CD14-positive monocyte (primary cell): ENCODE measurements around the gene BNC2. TPM values are rescaled to one million over a fixed set of nuclear protein-coding genes. Genes with fewer than 3 reads are reported as not detected.

Experiments
- DNase-seq, 3 donors: peaks; one replicate each; pipeline ENCODE4 v3.0.0-alpha.2; 2011 to 2022
- H2AFZ ChIP-seq: 2 replicates; pipeline ENCODE4 v1.6.0; 2012; ENCODE audit warnings: mild to moderate bottlenecking, low read depth, low read length, inconsistent platforms; ENCODE audit not compliant: insufficient read depth, poor library complexity, severe bottlenecking
- H3K27ac ChIP-seq, 2 donors: 1 replicate in 1 of 2; 2 replicates in 1 of 2; pipeline ENCODE4 v1.5.1; 2012 to 2013; ENCODE audit warnings: low read length in 2 of 2, control low read depth in 1 of 2, inconsistent platforms in 1 of 2, low read depth in 1 of 2, mild to moderate bottlenecking in 1 of 2
- H3K27me3 ChIP-seq, 2 donors: one replicate each; pipeline versions ENCODE4 v1.6.0 to v1.6.1; 2011 to 2013; ENCODE audit warnings: low read length in 2 of 2; ENCODE audit not compliant: control insufficient read depth in 2 of 2, insufficient read depth in 2 of 2
- H3K36me3 ChIP-seq, 2 donors: replicated peaks in 1 of 2; 1 replicate in 1 of 2; 2 replicates in 1 of 2; pipeline versions ENCODE4 v1.5.1 to v1.6.1; 2012 to 2013; ENCODE audit warnings: low read length in 2 of 2, control low read depth in 1 of 2, inconsistent platforms in 1 of 2, mild to moderate bottlenecking in 1 of 2; ENCODE audit not compliant: insufficient read depth in 2 of 2, control insufficient read depth in 1 of 2
- H3K4me1 ChIP-seq, 2 donors: 1 replicate in 1 of 2; 2 replicates in 1 of 2; pipeline versions ENCODE4 v1.5.1 to v1.6.1; 2012 to 2013; ENCODE audit warnings: low read length in 2 of 2, control low read depth in 1 of 2, inconsistent platforms in 1 of 2, mild to moderate bottlenecking in 1 of 2, moderate library complexity in 1 of 2; ENCODE audit not compliant: insufficient read depth in 2 of 2, control insufficient read depth in 1 of 2
- H3K4me2 ChIP-seq: replicated peaks from 2 replicates; pipeline ENCODE3; 2012; ENCODE audit warnings: low read length, moderate library complexity, mild to moderate bottlenecking; ENCODE audit not compliant: poor library complexity, severe bottlenecking; ENCODE audit errors: extremely low read depth
- H3K4me3 ChIP-seq, 3 experiments: fragments of 200-600 bp in 1 of 3; sonication (generic) in 1 of 3; replicated peaks in 1 of 3; 1 replicate in 2 of 3; 2 replicates in 1 of 3; pipeline ENCODE4 v1.5.1; 2011 to 2013; ENCODE audit warnings: low read length in 3 of 3, mild to moderate bottlenecking in 3 of 3, control low read depth in 2 of 3, low read depth in 2 of 3, inconsistent platforms in 1 of 3, moderate library complexity in 1 of 3
- H3K79me2 ChIP-seq: 2 replicates; pipeline ENCODE4 v1.6.0; 2012; ENCODE audit warnings: mild to moderate bottlenecking, control low read depth, inconsistent platforms, low read length, moderate library complexity; ENCODE audit not compliant: insufficient read depth
- H3K9ac ChIP-seq: 2 replicates; pipeline ENCODE4 v1.6.0; 2017; ENCODE audit warnings: low read length, mild to moderate bottlenecking; ENCODE audit not compliant: insufficient read depth, poor library complexity, severe bottlenecking
- H3K9me3 ChIP-seq, 2 donors: replicated peaks in 1 of 2; 1 replicate in 1 of 2; 2 replicates in 1 of 2; pipeline versions ENCODE4 v1.5.1 to v1.6.1; 2012 to 2013; ENCODE audit warnings: low read length in 2 of 2, control low read depth in 1 of 2; ENCODE audit not compliant: control insufficient read depth in 1 of 2, insufficient read depth in 1 of 2
- H4K20me1 ChIP-seq: 2 replicates; pipeline ENCODE4 v1.6.0; 2012; ENCODE audit warnings: mild to moderate bottlenecking, low read length, control low read depth, moderate library complexity; ENCODE audit not compliant: insufficient read depth
- H3K27ac Mint-ChIP-seq, 7 donors: one replicate each; pipeline ENCODE4 v1.8.0; 2020; ENCODE audit warnings: mild to moderate bottlenecking in 7 of 7, mixed read lengths in 7 of 7, moderate library complexity in 6 of 7, inconsistent platforms in 2 of 7
- H3K27me3 Mint-ChIP-seq, 3 donors: one replicate each; pipeline ENCODE4 v1.8.0; 2021 to 2022; ENCODE audit warnings: low read depth in 3 of 3, mild to moderate bottlenecking in 3 of 3, mixed read lengths in 3 of 3, moderate library complexity in 3 of 3, inconsistent platforms in 1 of 3
- H3K36me3 Mint-ChIP-seq, 2 donors: one replicate each; pipeline ENCODE4 v1.8.0; 2020; ENCODE audit warnings: mixed read lengths in 2 of 2, inconsistent platforms in 1 of 2, mild to moderate bottlenecking in 1 of 2
- H3K4me1 Mint-ChIP-seq: one replicate; pipeline ENCODE4 v1.8.0; 2020; ENCODE audit warnings: mild to moderate bottlenecking, mixed read lengths
- H3K4me3 Mint-ChIP-seq, 2 donors: one replicate each; pipeline ENCODE4 v1.8.0; 2020; ENCODE audit warnings: mild to moderate bottlenecking in 2 of 2, mixed read lengths in 2 of 2, moderate library complexity in 1 of 2
- H3K9me3 Mint-ChIP-seq, 7 donors: one replicate each; pipeline ENCODE4 v1.8.0; 2020 to 2022; ENCODE audit warnings: mixed read lengths in 7 of 7, mild to moderate bottlenecking in 6 of 7, moderate library complexity in 6 of 7, inconsistent platforms in 2 of 7
- WGBS: methylation state at CpG from one replicate; pipeline ENCODE4 v1.1.5; 2013; ENCODE audit warnings: missing lambda C conversion rate; ENCODE audit not compliant: insufficient coverage; 5-methylcytosine and 5-hydroxymethylcytosine counted together
- intact Hi-C, 2 donors: fragments of 100-400 bp; cut with micrococcal nuclease; formaldehyde crosslinking; loops; one replicate each; pipeline versions ENCODE4 v1.15.0 to v1.15.1; 2023
- polyA plus RNA-seq, 3 donors: library from polyadenylated mRNA; depleted of rRNA in 1 of 3; unstranded in 2 of 3; stranded (reverse) in 1 of 3; fragments of 300-500 nt in 2 of 3; fragments of >200 nt in 1 of 3; fragmentation: Illumina TruSeq in 2 of 3; gene quantifications; 1 replicate in 2 of 3; 2 replicates in 1 of 3; pipeline ENCODE4 v1.2.3, GENCODE V29; 2012 to 2021
- TF ChIP-seq, protein P1 (sequence below): fragments of 200-600 bp; IDR thresholded peaks from one replicate; pipeline ENCODE4 v1.8.0; 2022; ENCODE audit warnings: antibody characterized with exemption, mild to moderate bottlenecking

Gene BNC2
- polyA plus RNA-seq, 3 donors = 0.01 TPM; not detected in 2

DNA sequence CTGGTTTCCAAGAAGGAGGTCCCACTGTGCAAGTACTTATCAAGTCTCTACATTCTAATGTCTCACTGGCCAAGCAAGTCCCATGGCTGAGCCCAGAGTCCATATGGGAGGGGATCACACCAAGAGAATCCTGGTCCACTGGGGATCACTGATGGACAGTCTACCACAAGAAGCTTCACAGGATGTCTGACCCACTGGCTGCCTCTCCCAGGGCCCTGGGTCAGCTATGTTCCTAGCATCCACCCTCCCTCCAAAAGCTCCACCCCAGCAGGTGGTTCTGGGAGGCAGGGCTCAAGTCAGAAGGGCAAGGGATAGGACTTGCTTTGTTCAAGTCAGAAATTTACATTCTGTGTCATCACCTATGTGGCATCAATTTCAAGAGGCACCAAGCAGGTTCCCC lies 508.5 kb downstream of the BNC2 start:
- no peaks in the 10 kb centered on the region for H3K79me2 ChIP-seq
- no peak overlapping the region for H3K4me2 ChIP-seq
- H3K27me3 ChIP-seq = no peaks in the 10 kb centered on the region
- H3K4me1 Mint-ChIP-seq = peaks cover 1% of the 10 kb centered on the region
- H4K20me1 ChIP-seq = no peaks in the 10 kb centered on the region
- no peaks in the 10 kb centered on the region for H3K4me1 ChIP-seq
- TF ChIP-seq, protein P1, sequence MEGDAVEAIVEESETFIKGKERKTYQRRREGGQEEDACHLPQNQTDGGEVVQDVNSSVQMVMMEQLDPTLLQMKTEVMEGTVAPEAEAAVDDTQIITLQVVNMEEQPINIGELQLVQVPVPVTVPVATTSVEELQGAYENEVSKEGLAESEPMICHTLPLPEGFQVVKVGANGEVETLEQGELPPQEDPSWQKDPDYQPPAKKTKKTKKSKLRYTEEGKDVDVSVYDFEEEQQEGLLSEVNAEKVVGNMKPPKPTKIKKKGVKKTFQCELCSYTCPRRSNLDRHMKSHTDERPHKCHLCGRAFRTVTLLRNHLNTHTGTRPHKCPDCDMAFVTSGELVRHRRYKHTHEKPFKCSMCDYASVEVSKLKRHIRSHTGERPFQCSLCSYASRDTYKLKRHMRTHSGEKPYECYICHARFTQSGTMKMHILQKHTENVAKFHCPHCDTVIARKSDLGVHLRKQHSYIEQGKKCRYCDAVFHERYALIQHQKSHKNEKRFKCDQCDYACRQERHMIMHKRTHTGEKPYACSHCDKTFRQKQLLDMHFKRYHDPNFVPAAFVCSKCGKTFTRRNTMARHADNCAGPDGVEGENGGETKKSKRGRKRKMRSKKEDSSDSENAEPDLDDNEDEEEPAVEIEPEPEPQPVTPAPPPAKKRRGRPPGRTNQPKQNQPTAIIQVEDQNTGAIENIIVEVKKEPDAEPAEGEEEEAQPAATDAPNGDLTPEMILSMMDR = no peak
- H2AFZ ChIP-seq = no peak overlapping the region
- H3K27me3 Mint-ChIP-seq = peaks cover 0 to 2% (median 1%) of the 10 kb centered on the region in 3 donors
- H3K4me3 ChIP-seq = no peak overlapping the region
- no peak overlapping the region for H3K27ac Mint-ChIP-seq
- intact Hi-C loops = no loop called here
- no peak overlapping the region for H3K9ac ChIP-seq
- no peaks in the 10 kb centered on the region for H3K36me3 Mint-ChIP-seq
- no peak overlapping the region for H3K27ac ChIP-seq
- H3K9me3 Mint-ChIP-seq = peaks cover 0 to 26% (median 6%) of the 10 kb centered on the region in 7 donors
- no peak overlapping the region for H3K4me3 Mint-ChIP-seq
- peaks cover 1 to 3% of the 10 kb centered on the region in 2 donors for H3K9me3 ChIP-seq
- no peaks in the 10 kb centered on the region for H3K36me3 ChIP-seq
- DNase-seq = no peak

DNA sequence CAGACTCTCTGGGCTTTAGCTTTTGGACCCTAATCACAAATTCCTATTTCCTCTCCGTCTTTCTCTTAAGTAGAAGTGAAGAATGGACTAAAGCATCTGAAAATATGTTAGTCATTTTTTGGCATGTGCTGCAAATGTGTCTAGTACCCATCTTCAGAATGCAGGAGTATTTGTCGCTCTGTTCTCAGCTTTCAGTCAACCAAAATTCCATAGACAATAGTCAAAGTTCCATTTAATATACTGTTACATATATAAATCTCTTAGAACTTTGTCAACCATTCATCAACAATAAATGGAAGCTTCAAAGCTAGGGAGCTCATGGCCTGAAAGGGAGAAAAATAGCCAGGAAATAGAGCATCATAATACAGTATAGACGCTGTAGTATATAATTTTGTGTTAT lies 509.4 kb downstream of the BNC2 start:
- Histone ChIP-seq H3K9ac (no peak overlapping the region), H3K27ac (no peak overlapping the region), H4K20me1 (no peaks in the 10 kb centered on the region), H3K4me2 (no peak overlapping the region), H3K4me1 (no peaks in the 10 kb centered on the region), H3K36me3 (no peaks in the 10 kb centered on the region), H3K9me3 (peaks cover 0 to 3% of the 10 kb centered on the region in 2 donors), H3K79me2 (no peaks in the 10 kb centered on the region), H3K27me3 (no peaks in the 10 kb centered on the region), H2AFZ (no peak overlapping the region), H3K4me3 (no peak overlapping the region)
- peaks cover 0 to 2% (median 1%) of the 10 kb centered on the region in 3 donors for H3K27me3 Mint-ChIP-seq
- no peak overlapping the region for H3K27ac Mint-ChIP-seq
- H3K9me3 Mint-ChIP-seq = peaks cover 0 to 26% (median 10%) of the 10 kb centered on the region in 7 donors
- TF ChIP-seq, protein P1 = no peak
- no peak overlapping the region for H3K4me3 Mint-ChIP-seq
- no CpG with 5 or more reads among the region's 3 CpGs for WGBS
- H3K4me1 Mint-ChIP-seq = peaks cover 1% of the 10 kb centered on the region
- intact Hi-C loops = no loop called here
- no peaks in the 10 kb centered on the region for H3K36me3 Mint-ChIP-seq
- DNase-seq = no peak
